ENCODE measurements around the gene ST6GALNAC1. TPM values are rescaled to one million over a fixed set of nuclear protein-coding genes. Genes with fewer than 3 reads are reported as not detected.

ST6GALNAC1 gene
- total RNA-seq, 1 experiment from 2014 or later = not detected

DNA sequence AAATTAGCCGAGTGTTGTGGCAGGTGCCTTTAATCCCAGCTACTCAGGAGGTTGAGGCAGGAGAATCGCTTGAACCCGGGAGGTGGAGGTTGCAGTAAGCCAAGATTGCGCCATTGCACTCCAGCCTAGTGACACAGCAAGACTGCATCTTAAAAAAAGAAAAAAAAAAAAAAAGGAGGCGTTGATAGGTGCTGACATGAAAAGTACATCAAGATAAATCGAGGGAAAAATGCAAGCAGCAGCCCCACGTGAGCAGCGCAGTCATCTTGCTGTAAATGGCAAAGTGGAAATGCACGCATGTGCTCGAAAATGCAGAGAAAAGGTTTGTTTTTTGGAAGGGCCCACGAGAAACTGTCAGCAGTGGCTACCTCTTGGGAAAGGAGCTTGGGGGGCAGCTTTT lies 46.3 kb upstream of the ST6GALNAC1 start:
- CTCF ChIA-PET = no interaction called here
- POLR2A ChIA-PET (ENCODE audit: low non-redundant PET) = interaction anchor here (0.7 kb wide), 1 partner anchor 12 kb away, joined by 15 read pairs; no protein-coding TSS in a partner anchor
- DNase-seq (ENCODE audit: low spot score) = no peak
- BruUV-seq (replicated peaks) = no TSS peak
- TF ChIP-seq EZH2 (IDR thresholded peaks at IDR 0.05; ENCODE audit: borderline replicate concordance, low read depth, low read length, poor library complexity, severe bottlenecking) = no peak
- H3K4me1 ChIP-seq (ENCODE audit: insufficient read depth, low read length, poor library complexity, severe bottlenecking) = no peaks in the 10 kb centered on the region
- no peak overlapping the region for H3K4me3 ChIP-seq (ENCODE audit: low read depth, low read length, poor library complexity, severe bottlenecking)
- intact Hi-C loops (cut with micrococcal nuclease; ENCODE audit: unreplicated experiment) = no loop called here
- H3K27ac ChIP-seq (ENCODE audit: low read depth, low read length, poor library complexity, severe bottlenecking) = no peak overlapping the region
- H3K36me3 ChIP-seq (ENCODE audit: insufficient read depth, low read length, poor library complexity, severe bottlenecking) = no peaks in the 10 kb centered on the region
- H3K27me3 ChIP-seq (replicated peaks; ENCODE audit: insufficient read depth, low read depth, low read length, poor library complexity) = no peaks in the 10 kb centered on the region
- H3K9me3 ChIP-seq (ENCODE audit: low read depth, low read length, poor library complexity, severe bottlenecking) = no peaks in the 10 kb centered on the region

- Histone ChIP-seq H3K27ac (ENCODE audit: low read depth, low read length, poor library complexity, severe bottlenecking) (no peak overlapping the region), H3K4me3 (ENCODE audit: low read depth, low read length, poor library complexity, severe bottlenecking) (no peak overlapping the region), H3K36me3 (ENCODE audit: insufficient read depth, low read length, poor library complexity, severe bottlenecking) (peaks cover 3% of the 10 kb centered on the region), H3K4me1 (ENCODE audit: insufficient read depth, low read length, poor library complexity, severe bottlenecking) (no peaks in the 10 kb centered on the region), H3K27me3 (replicated peaks; ENCODE audit: insufficient read depth, low read depth, low read length, poor library complexity) (no peaks in the 10 kb centered on the region), H3K9me3 (ENCODE audit: low read depth, low read length, poor library complexity, severe bottlenecking) (no peaks in the 10 kb centered on the region)
- CTCF ChIA-PET = interaction anchor here (0.6 kb wide), 1 partner anchor 9 kb away, joined by 9 read pairs; no protein-coding TSS in a partner anchor
- DNase-seq (ENCODE audit: low spot score) = no peak
- no TSS peak for BruUV-seq (replicated peaks)
- TF ChIP-seq, protein P1, sequence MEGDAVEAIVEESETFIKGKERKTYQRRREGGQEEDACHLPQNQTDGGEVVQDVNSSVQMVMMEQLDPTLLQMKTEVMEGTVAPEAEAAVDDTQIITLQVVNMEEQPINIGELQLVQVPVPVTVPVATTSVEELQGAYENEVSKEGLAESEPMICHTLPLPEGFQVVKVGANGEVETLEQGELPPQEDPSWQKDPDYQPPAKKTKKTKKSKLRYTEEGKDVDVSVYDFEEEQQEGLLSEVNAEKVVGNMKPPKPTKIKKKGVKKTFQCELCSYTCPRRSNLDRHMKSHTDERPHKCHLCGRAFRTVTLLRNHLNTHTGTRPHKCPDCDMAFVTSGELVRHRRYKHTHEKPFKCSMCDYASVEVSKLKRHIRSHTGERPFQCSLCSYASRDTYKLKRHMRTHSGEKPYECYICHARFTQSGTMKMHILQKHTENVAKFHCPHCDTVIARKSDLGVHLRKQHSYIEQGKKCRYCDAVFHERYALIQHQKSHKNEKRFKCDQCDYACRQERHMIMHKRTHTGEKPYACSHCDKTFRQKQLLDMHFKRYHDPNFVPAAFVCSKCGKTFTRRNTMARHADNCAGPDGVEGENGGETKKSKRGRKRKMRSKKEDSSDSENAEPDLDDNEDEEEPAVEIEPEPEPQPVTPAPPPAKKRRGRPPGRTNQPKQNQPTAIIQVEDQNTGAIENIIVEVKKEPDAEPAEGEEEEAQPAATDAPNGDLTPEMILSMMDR (conservative IDR thresholded peaks at IDR 0.05; ENCODE audit: low read depth, low read length) = no peak
- no peak for TF ChIP-seq EZH2 (IDR thresholded peaks at IDR 0.05; ENCODE audit: borderline replicate concordance, low read depth, low read length, poor library complexity, severe bottlenecking)
- POLR2A ChIA-PET (ENCODE audit: low non-redundant PET) = no interaction called here
- intact Hi-C loops (cut with micrococcal nuclease; ENCODE audit: unreplicated experiment) = no loop called here
These were observed 44.6 kb upstream of the ST6GALNAC1 start for GRCh38 chr17:76688165-76688622.

DNA sequence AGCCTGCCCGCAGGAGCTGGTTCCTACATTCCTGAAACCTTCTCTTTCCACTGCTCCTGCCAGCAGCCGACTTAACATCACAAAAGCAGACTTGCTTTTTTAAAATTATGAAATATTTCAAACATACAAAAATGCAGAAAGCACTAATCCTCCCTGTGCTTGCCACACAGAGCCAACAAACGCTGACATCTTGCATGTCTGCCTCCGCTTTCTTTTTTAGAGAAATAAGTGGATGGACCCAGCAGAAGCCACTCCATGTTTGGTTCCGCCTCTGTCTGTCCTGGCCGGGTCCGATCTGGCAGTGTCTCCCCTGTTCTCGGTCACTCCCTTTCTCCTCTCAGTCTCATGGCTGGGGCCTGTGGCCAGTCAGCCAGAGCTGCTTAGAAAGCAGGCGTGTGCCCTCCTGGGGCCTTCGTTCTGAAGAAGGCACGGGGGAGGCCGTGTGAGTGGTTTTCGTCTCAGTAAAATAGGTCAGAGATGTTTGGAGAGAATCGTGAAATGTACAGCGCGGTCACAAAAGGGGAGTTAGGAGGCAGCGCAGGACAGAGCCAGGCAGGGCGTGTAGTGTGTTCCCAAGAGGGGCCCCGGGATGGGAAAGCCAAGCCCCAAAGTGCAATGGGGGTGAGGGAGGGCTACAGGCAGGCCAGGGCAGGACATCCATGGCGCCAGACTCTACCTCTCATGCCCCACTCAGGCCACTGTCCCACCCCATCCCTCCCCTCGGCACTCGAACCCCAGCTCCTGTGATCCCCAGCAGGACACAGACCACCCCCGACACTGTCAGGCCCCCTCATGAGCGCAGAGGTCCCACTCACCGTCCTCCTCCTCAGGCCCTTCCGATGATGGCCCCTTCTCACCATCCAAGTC lies 44.0 kb upstream of the ST6GALNAC1 start:
- H3K4me3 ChIP-seq (ENCODE audit: low read depth, low read length, poor library complexity, severe bottlenecking) = no peak overlapping the region
- intact Hi-C loops (cut with micrococcal nuclease; ENCODE audit: unreplicated experiment) = no loop called here
- CTCF ChIA-PET = no interaction called here

More for the DNA sequence above, 44.0 kb upstream of the ST6GALNAC1 start:
- TF ChIP-seq EZH2 (IDR thresholded peaks at IDR 0.05; ENCODE audit: borderline replicate concordance, low read depth, low read length, poor library complexity, severe bottlenecking) = no peak
- TF ChIP-seq, protein P1 (conservative IDR thresholded peaks at IDR 0.05; ENCODE audit: low read depth, low read length) = no peak
- Histone ChIP-seq H3K9me3 (ENCODE audit: low read depth, low read length, poor library complexity, severe bottlenecking) (no peaks in the 10 kb centered on the region), H3K27me3 (replicated peaks; ENCODE audit: insufficient read depth, low read depth, low read length, poor library complexity) (no peaks in the 10 kb centered on the region), H3K36me3 (ENCODE audit: insufficient read depth, low read length, poor library complexity, severe bottlenecking) (peaks cover 6% of the 10 kb centered on the region), H3K27ac (ENCODE audit: low read depth, low read length, poor library complexity, severe bottlenecking) (no peak overlapping the region), H3K4me1 (ENCODE audit: insufficient read depth, low read length, poor library complexity, severe bottlenecking) (no peaks in the 10 kb centered on the region)
- POLR2A ChIA-PET (ENCODE audit: low non-redundant PET) = no interaction called here
- no TSS peak for BruUV-seq (replicated peaks)
- DNase-seq (ENCODE audit: low spot score) = no peak

Data from A673 (cell line).